GM19452 (cell line): Measurements from ENCODE around the gene ADCY10.
"Not testable (repeated sequence)": the region's sequence is repeated elsewhere in the genome, so short reads cannot be mapped to it uniquely, and the experiment has no call there.

Source experiments
- ATAC-seq: cut with Tn5 transposase; IDR thresholded peaks from one replicate; pipeline ENCODE4 v1.9.1; 2021; ENCODE audit not compliant: unreplicated experiment

The ADCY10 gene

DNA sequence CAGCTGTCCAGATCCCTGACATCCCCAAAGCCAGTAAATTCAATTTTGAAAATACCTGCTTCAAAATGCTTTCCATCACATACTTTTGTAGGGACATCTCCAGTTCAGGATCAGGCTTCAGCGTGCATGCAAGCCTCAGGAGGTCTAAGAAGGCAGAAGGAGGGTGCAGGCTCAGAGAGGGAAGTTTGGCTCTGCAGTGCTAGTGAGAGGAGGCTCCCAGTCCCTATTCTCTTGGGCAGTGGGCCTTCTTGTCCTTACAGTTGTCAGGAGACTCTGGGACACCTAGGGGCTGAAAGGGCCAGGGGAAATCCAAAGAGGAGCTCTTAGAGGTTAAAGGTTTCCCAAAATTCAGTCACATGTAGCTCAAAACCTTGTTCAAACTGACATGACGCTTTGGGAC lies 20.1 kb downstream of the ADCY10 start:
- ATAC-seq: no peak

DNA sequence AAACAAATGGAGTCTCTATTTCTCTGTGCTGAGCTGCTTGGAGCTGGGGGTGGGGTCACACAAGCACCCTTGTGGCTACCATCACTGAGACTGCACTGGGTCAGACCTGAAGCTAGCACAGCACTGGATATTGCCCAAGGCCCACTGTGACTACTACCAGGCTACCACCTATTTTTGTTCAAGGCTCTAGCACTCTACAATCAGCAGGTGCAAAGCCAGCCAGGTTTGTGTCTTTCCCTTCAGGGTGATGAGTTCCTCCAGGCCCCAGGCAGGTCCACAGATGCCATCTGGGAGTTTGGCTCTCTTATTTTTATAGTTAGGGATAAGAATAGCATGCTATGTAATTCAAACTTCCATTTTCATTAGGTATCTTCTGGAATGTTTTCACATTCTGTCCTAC lies 23.5 kb downstream of the ADCY10 start:
- ATAC-seq: no peak

DNA sequence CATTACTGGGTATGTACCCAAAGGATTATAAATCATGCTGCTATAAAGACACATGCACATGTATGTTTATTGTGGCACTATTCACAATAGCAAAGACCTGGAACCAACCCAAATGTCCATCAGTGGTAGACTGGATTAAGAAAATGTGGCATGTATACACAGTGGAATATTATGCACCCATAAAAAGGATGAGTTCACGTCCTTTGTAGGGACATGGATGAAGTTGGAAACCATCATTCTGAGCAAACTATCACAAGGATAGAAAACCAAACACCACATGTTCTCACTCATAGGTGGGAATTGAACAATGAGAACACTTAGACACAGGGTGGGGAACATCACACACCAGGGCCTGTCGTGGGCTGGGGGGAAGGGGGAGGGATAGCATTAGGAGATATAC lies 26.7 kb downstream of the ADCY10 start:
- not testable (repeated sequence) for ATAC-seq

DNA sequence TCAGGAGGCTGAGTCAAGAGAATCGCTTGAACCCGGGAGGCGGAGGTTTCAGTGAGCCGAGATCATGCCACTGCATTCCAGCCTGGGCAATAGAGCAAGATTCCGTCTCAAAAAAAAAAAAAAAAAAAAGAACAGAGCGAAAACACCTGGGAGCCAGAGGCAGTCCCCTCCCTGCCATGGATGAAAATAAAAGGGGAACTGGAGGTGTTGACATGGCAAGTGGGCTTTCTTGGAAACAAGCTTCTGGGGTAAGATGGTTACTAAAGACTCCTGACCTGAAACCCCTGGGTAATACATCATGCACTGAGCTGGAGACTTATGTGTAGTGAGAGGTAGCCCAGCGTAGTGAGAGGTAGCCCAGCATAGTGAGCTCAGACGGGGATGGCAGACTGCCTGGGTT lies 31.6 kb downstream of the ADCY10 start:
- no peak for ATAC-seq

DNA sequence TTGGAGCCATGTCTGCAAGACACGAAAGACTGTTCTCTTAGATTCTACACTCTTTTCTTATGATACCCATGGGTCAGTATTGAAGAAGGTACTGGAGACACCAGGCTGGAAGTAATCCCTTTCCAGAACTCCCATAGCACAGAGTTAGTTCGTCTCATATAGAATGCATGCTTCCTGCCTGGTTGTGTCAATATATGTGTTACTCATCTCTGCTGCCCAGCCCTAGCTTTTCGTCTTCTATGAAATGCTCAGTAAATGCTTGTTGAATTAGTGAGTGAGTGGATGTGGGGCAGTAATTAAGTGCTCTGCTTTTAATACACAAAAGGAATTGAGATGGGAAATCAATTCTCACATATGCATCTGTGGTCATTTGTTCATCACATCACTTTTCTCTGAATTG lies 32.1 kb downstream of the ADCY10 start:
- ATAC-seq: no peak

DNA sequence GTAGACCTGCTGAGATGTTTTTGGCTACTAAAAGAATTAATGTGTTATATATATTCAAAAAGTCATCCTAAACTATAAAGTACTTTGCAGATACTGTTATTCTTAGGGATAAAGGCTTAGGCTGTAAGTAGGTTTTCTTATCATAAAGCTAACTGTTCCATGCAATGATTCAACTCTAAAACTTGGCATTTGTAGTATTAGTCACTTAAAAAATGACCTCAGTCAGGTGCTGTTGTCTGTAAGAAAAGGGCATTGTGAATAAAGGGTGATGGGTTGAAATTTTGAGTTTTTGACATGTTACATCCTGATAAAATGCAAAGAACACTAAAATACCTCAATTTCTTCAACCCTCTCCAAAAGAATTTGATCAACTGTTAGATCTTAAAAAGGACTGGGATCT lies 32.9 kb downstream of the ADCY10 start:
- no peak for ATAC-seq

DNA sequence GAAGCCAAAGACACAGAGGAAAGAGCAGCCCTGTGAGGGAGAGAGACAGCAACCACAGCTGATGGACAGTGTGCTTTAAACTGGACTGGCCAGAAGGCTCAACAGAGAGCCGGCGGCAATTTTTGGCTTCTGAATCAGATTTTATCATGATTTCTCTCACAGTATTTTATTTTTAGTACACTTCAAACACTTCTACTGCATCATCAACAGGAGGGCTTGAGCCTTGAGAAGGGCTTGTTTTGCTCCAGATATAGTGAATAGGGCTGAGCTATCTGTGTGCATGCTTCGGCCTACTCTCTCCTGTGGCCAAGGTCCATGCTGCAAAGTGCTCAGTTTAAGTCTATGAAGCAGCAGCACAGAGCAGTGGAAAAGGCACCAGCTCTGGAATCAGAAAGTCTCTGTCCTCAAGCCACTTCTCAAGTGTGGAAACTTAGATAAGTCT lies 33.3 kb downstream of the ADCY10 start:
- no peak for ATAC-seq

DNA sequence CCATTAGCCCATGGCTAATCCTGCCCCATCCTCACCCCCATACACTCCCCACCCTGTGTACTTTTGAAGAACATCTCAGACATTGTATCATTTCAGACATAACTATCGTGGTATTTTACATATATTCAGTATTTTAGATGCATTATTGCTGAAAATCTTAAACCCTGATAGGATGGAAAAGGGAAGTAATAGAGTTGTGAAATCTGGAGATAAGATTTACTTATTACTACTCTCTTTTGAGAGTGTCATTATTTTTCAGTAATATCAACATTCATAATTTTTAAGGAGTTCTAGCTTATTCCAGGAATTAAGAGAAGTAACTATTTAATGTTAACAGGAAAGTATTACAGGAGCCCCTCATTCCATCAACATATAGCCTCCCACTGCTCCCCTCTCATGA lies 34.4 kb downstream of the ADCY10 start:
- ATAC-seq: no peak

DNA sequence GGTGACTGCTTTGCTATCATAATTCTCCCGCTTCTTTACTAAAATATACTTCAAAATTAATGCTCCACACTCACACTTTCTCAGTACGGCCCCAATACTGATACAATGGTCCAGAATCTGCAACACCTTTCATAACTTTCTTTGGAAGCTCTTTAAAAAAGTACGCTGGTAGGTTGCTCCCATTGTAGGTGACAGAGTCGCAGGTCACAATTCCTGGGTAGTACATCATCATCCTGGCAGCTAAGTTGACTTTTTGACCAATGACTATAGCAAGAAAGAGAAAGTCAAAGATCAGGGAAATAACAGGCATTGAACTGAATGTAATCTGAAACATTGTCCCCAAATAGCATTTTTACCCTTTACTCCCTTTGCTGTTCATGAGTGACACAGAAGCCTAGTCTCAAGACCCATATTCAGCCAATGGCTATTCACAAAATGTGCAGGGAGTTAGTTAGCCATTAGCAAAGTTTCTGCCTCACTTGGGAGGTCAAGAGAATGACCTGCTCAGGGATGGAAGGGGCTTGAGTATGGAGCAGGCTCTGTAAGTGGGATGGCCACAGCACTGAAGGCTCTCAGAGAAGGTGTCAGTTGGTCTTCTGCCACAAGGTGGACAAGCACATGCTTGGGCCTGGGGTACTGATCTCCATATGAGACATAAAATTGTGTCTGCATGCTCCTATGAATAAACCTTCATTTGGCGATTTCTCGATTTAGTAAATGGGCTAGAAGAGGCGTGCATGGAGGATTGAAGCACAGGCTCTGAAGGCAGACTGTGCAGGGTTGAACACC lies 35.4 kb downstream of the ADCY10 start:
- no peak for ATAC-seq

DNA sequence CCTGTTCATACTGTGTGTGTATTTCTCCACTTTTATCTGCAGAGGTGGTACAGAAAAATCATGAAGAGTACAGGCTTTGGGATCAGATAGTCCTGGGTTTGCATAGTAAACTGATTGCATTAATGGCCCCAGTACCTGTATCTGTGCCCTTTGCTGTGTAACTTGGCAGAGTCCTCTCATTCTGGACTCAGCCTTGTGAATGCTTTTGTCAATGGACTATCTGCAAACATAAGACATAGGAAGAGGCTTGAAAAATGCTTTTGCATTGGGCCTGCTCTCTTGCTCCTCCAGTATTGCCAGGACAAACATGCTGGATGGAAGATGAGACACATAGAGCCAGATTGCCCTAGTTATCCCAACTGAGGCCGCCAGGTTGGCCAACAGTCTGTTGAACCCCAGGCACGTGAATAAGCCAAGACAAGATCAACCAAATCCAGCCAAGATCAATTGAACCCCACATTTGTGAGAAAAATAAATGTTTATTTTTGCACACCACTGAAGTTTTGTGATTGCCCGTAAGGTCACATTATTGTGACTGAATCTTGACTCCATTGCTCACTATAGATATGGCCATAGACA lies 37.2 kb downstream of the ADCY10 start:
- ATAC-seq: no peak

DNA sequence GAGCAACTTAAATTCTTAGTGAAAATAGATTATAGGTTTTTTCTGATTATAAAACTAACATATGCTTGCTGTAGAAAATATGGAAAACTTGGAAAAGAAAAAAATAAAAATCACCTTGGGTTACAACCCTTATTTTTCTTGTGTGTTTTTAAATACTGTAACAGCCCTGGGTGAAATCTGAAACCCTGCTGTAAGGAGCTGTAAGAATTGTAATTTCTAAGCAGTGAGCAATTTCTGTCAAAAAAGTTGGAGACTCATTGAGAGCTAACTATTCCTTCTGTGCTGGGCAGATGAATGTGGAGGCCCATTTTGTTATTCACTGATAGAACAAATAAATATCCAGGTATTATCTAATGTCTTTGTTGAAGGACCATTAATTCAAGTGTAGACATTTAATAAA lies 42.6 kb downstream of the ADCY10 start:
- ATAC-seq: no peak

DNA sequence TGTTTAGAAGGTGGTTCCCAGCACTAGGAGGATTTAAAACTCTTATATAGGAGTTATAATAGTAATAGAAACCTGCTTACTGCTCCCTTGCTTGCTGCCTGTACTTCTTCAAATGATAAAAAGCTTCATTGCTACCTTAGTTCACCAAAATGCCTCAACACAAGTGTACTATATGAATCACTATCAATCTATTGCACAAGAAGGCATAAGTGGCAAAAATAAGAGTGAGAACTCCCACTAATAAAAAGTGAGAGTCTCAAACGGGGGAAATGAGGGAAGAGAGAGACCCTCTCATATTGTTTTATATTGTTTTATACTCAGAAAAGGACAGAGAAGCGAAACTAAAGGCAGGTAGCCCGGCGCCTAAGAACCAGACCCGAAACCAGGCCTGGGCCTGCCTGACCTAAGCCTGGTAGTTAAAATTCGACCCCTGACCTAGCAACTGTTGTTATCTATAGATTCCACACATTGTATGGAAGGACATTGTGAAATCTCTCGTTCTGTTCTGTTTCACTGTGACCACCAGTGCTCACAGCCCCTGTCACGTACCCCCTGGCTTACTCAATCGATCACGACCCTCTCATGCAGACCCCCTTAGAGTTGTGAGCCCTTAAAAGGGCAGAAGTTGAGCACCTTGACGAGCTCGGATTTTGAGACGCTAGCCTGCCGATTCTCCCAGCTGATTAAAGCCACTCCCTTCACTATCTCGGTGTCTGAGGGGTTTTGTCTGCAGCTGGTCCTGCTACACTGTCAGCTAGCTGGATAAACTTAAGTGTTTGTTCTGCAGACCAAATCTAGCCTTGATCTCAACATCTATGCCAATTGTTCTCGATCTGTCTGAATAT lies 44.6 kb downstream of the ADCY10 start:
- not testable (repeated sequence) for ATAC-seq

DNA sequence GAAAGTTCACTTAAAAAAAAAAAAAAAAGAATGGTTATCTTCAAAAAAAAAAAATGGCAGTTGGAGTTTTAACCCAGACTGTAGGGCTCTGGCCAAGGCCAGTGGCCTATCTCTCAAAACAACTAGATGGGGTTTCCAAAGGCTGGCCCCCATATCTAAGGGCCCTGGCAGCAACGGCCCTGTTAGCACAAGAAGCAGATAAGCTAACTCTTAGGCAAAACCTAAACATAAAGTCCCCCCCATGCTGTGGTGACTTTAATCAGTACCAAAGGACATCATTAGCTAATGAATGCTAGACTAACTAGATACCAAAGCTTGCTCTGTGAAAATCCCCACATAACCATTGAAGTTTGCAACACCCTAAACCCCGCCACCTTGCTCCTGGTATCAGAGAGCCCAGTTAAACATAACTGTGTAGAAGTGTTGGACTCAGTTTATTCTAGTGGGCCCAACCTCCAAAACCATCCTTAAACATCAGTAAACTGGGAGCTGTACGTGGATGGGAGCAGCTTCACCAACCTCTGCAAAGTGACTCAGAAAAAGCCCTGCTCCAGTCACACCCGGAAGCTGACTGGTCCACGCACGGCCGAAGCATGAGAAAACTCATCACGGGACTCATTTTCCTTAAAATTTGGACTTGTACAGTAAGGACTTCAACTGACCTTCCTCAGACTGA lies 47.1 kb downstream of the ADCY10 start:
- not testable (repeated sequence) for ATAC-seq

DNA sequence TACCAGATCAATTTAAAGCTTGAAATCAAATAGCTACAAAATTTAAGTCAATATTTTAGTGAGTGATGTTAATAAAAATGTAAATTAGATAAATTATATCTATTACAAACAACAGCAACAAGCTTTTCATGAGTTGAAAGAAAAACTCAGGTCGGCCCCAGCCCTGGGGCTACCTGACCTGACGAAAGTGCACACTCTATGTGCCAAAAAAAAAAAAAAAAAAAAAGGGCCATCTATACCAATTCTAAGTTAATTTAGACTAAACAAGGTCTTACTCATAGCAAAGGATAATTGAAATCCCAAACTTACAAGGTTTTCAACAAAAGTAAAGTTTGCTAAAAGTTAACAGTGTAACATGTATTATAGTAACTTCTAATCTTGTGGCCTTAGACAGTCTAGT lies 47.6 kb downstream of the ADCY10 start:
- ATAC-seq: not testable (repeated sequence)

DNA sequence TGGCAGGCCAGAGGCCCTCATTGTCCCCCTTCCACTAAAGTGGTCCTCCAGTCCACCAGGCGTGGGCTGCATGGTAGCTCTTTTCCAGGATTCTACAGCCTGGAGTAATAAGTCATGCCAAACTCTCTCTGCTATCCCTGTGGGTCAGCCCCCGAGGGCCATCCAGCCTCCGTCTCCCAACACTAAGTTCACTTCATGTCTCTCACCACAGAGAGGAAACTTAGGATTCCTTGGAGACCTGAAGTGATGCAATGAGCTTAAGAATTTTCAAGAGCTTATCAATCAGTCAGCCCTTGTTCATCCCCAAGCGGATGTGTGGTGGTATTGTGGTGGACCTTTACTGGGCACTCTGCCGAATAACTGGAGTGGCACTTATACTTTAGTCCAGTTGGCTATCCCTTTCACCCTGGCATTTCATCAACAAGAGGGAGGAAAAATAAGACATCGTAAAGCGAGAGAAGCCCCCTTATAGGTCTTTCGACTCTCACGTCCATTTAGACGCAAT lies 48.1 kb downstream of the ADCY10 start:
- ATAC-seq: not testable (repeated sequence)

DNA sequence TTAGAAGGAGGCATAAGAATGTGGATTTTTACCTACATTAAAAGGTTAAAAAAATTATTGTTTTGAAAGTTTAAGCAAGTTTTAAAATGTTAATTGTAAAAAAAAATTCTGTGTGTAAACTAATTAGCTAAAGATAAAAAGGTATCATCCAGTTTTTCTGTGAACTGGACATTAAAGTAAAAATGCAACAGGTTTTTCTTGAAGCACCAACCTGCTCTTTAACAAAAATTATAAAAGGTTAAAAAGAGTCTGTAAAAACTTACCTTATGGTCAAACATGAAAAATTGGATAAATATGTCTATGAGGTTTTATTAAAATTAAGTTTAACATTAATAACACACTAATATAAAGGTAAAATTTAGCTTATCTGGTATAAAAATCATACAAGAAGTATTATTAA lies 48.7 kb downstream of the ADCY10 start:
- not testable (repeated sequence) for ATAC-seq

DNA sequence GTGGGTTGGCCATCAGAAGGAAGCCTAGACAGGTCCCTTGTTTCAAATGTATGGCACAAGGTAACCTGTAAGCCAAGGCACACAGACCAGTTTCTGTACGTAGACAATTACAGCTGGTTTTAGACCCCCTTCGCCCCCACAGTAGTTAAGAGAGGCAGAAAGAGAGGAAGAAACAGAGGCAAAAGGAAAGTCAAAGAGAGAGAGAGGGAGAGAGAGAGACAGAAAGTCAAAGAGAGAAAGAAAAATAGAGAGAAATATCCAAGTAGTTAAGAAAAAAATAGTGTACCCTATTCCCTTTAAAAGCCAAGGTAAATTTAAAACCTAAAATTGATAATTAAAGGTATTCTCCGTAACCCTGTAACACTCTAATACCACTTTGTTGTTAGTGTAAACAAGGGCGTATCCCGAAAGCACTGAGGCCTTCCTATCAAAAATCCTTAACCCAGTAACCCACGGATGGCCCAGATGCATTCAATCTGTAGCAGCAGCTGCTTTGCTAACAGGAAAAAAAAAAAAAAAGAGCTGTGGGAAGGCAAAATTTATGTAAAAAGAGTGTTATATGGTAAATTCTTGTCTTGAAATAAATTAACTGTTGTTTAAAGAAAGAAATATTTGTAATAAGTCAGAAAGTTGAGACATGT lies 49.4 kb downstream of the ADCY10 start:
- ATAC-seq: no peak

DNA sequence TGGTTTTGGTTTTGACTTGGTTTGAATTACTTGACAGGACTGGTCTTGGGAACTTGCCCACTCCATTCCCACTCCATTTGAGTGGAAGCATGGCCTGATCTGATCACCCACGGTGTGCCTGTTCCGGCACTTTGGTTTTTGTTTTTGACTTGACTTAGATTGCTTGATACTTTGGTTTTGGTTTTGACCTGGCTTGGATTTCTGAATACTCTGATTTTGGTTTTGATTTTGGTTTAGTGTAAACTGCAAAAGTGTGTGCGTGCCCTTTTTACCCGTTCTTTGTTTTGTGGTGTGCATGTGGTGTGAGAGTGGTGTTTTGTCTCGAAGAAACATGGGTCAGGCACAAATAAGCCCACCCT lies 50.0 kb downstream of the ADCY10 start:
- ATAC-seq: no peak

DNA sequence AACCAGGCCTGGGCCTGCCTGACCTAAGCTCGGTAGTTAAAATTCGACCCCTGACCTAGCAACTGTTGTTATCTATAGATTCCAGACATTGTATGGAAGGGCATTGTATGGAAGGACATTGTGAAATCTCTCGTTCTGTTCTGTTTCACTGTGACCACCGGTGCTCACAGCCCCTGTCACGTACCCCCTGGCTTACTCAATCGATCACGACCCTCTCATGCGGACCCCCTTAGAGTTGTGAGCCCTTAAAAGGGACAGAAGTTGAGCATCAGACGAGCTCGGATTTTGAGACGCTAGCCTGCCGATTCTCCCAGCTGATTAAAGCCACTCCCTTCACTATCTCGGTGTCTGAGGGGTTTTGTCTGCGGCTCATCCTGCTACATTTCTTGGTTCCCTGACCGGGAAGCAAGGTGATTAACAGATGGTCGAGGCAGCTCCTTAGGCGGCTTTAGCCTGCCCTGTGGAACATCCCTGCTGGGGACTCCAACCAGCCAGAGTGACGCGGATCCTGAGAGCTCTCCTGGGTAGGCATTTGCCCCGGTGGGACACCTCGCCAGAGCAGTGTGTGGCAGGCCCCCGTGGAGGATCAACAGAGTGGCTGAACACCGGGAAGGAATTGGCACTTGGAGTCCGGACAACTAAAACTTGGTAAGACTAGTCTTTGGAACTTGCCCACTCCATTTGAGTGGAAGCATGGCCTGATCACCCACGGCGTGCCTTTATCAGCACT lies 50.6 kb downstream of the ADCY10 start:
- not testable (repeated sequence) for ATAC-seq
